Measurements from ENCODE around the gene MFSD6.
A peak's percentile ranks its signal among the peaks of the same experiment; 100 is the strongest.

MFSD6 gene

DNA sequence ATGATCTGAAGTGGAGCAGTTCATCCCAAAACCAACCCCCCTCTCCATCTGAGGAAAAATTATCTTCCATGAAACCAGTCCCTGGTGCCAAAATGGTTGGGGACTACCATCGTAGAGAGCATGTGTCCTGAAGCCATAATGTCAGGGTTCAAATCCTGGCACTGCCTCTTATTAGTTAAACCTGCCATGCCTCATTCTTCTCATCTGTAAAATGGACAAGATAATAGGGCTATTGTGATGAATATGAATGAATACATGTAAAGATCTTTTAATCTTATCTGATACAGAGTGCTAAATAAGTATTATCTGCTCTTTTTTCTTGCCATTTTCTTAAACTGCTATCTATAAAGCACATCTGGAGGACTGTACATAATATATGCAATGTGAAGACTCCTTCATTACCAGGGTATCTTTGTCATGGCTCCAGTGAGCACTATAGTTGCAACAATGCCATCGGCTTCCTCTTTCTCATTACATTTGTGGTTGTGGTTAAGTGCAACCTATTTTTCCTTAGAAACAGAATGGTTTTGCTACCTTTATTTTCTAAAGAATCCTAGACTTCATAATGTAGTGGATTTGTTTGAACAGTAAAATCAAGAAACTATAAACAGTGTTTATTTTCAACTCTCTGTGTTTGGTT lies 27.0 kb downstream of the MFSD6 start:
- no peak for DNase-seq (ENCODE audit: insufficient read length, low spot score)
- peak; percentile 42 for FAIRE-seq

DNA sequence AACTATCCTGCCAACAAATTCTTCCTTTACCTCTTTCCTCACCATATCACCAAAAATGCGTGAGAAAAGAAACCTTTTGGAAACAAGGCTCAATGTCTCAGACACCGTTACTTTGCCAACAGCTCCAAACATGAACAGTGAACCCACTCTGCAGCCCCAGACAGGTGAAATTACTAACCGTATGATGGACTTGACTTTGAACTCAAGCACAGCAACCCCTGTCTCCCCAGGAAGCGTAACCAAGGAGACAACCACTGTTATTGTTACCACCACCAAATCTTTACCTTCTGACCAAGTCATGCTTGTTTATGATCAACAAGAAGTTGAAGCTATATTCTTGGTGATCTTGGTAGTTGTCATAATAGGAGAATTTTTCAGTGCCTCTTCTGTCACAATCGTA lies 28.4 kb downstream of the MFSD6 start:
- FAIRE-seq: no peak
- no peak for DNase-seq (ENCODE audit: insufficient read length, low spot score)

DNA sequence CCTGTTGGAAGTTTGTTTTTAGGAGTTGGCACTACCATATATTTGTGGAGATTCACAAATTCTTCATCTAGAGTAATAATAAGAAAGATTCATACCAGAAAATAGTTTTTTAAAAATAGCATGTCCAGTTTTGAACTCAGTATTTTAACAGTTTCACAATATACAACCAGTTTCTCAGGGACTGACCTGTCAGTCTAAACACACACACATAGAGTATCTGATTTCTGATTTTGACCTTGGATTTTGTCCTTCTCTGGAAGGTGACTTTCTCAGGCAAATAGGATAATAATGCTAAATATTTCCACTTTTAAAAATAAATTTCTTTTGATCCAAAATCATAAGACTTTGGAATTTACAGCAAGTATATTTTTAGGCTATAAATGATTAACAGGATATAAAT lies 32.0 kb downstream of the MFSD6 start:
- no peak for DNase-seq (ENCODE audit: insufficient read length, low spot score)
- no peak for FAIRE-seq

DNA sequence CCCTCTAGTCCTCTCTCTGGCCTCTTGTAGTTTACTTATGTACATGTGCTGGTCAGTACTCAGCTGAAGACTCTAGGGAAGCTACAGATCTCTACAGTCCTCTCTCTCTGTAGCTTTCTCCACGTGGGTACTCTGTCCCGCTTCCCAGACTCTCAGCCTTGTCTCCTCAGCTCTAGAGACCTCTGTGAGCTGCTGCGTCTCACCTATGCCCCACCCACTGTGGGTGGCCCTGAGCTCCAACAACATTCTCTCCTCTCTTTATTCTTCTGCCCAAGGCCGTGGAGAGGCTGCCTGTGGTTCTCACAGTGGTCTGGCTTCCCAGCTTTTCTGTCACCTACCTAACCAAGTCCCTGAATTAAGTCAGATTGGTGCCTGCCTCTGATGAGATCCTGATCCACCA lies 33.4 kb downstream of the MFSD6 start:
- FAIRE-seq (no peak), DNase-seq (ENCODE audit: insufficient read length, low spot score) (no peak)

DNA sequence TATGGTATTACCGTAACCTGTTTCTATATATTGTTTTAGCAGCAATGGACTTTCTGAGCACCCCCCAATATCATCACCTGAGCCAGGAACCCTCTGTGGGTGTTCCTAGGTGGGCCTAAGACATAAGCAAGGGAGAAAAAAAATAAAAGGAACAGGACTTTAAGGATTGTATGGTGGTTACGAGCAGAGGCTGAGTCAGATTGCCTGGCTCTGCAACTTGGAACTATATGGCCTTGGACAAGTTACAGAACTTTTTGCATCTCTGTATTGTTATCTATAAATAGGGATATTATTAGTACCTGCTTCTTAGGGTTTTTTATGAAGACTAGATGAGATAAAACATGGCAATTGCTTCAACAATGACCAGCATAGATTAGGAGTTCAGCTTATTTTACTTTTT lies 34.9 kb downstream of the MFSD6 start:
- FAIRE-seq (peak; percentile 31), DNase-seq (ENCODE audit: insufficient read length, low spot score) (no peak)

DNA sequence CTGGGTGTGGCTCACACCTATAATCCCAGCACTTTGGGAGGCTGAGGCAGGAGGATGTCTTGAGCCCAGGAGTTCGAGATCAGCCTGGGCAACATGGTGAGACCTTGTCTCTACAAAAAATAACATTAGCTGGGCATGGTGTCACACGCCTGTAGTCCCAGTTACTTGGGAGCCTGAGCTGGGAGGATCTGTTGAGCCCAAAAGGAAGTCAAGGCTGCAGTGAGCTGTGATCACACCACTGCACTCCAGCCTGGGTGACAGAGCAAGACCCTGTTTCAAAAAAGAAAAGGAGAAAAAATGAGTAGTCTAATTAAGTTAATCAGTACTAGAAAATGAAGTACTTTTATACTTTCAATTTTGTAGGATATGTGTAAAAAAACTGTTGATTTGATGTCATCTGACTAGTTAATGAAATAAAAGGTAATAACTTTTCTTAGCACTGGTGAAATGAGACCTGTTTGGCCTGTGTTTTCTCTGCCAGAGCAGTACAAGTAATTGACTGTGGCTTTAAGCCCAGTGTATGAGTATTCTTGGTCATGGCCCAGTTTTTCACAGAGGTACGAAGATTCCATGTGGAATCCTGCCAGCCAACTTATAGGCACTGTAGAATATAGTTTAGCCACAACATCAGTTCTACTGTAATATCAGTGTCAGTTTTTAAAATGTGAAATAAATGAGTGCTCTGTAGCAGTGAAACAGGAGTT lies 35.8 kb downstream of the MFSD6 start:
- FAIRE-seq: no peak
- no peak for DNase-seq (ENCODE audit: insufficient read length, low spot score)

DNA sequence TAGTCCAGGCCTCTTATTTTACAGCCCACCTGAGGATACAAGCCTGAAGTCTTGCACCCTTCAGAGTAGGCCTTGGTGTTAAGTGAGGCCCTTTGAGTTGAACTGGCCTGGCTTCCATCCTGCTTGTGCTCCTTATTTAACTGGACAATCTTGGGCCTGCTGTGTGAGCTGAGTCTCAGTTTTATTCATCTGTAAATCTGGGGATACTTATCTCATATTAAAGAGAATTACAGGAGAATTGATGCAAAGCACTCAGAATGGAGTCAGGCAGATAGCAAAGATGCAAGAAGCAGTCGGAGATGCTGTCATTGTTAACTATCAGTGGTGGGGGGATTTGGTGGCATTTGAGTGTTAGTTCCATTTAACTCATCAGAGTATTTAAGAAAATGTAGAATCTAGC lies 36.8 kb downstream of the MFSD6 start:
- FAIRE-seq (peak; percentile 51), DNase-seq (ENCODE audit: insufficient read length, low spot score) (no peak)

DNA sequence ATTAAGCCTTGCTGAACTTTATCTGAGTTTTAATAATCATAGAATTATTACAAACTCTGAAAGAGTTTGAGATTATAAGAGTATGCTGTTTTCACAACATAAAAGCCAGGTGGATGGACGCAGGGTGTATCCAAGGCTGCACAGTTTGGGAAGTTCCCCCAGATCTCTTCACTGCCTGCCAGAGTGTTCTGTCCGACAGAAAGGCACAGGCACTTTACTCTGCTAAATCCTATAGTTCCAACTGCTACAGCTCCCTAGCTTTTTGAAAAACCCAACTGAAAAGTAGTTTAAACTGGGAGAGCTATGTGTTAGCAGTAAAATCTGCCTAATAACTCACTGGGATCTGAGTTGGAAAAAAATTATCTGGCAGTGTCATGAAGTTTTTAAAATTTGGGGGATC lies 38.0 kb downstream of the MFSD6 start:
- no peak for FAIRE-seq

DNA sequence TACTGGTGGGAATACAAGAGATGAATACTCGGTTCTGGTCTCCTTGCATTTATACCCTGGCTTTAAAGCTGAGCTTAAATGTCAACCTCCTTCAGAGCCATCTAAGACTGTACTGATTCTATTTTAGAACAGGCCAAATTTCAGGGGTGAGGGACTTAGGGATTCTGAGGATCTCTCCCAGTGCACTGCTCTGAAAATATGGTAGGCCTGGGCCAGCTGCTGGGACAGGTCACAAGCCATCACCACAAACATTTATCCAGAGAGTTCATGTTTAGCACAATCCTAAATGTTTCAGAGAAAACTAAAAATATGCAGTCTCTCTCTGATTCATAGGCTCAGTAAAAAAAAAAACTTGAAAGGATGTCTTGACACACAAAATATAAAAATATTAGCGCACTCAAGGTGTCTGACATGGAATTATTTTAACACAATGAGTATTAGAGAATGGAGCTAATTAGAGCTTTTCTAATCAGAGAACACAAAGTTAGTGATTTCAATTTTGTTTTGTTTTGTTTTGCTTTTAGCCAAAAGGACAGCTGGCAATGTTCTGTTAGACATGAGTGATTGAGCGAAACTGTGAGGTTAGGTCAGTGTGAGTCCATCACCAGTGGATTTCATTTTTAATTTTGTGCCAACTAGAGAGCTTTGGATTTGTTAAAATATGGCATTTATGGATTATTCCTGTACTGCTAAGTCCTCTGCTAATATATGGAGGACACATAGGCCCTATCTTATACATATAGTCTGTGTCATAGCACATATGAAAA lies 38.8 kb downstream of the MFSD6 start:
- DNase-seq (ENCODE audit: insufficient read length, low spot score) (no peak), FAIRE-seq (no peak)

More for the DNA sequence above, 38.0 kb downstream of the MFSD6 start:
- no peak for DNase-seq (ENCODE audit: insufficient read length, low spot score)

DNA sequence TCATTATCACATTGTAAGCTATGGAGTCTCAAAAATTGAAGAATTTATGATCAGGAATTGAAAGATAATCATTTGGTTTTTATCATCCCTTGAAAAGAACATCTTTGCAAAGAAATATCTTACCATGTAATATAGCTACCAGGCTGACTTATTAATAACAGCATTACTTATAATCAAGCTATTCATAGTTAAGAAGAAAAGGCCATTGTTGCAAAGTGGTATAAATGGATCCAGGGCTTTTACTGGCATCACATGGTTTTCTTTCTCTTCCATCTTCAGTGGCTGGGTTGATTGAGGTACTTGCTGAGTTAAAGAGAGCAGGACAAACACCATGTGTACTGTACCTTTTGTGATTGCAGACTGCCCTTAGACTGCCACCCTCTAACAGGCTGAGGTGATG lies 39.6 kb downstream of the MFSD6 start:
- FAIRE-seq (no peak), DNase-seq (ENCODE audit: insufficient read length, low spot score) (no peak)

DNA sequence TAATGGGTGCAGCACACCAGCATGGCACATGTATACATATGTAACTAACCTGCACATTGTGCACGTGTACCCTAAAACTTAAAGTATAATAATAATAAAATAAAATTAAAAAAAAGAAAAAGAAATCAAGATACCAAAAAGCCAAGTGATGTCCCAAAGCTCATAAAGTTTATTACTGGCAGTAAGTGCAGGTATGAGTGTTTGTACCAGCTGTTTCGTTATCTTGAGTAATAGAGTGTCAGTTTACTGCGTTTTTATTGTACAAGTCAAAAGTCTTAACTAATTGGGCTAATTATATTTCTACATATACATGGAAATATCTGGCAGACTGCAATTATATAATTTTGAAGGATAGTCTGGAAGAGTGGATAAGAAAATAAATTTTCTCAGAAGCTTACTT lies 41.8 kb downstream of the MFSD6 start:
- DNase-seq (ENCODE audit: insufficient read length, low spot score): no peak
- FAIRE-seq: no peak

DNA sequence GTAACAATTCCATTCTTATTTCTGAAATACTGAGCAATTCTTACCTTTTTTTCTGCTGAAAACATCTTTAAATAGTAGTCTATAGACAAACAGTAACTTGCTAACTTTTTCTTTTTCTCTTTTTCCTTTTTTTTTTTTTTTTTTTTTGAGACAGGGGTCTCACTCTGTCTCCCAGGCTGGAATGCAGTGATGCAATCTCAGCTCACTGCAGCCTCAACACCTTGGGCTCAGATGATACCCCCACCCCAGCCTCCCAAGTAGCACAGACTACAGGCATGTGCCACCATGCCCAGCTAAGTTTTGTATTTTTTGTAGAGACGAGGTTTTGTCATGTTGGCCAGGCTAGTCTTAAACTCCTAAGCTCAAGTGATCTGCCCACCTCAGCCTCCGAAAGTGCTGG lies 42.2 kb downstream of the MFSD6 start:
- FAIRE-seq: no peak
- no peak for DNase-seq (ENCODE audit: insufficient read length, low spot score)

DNA sequence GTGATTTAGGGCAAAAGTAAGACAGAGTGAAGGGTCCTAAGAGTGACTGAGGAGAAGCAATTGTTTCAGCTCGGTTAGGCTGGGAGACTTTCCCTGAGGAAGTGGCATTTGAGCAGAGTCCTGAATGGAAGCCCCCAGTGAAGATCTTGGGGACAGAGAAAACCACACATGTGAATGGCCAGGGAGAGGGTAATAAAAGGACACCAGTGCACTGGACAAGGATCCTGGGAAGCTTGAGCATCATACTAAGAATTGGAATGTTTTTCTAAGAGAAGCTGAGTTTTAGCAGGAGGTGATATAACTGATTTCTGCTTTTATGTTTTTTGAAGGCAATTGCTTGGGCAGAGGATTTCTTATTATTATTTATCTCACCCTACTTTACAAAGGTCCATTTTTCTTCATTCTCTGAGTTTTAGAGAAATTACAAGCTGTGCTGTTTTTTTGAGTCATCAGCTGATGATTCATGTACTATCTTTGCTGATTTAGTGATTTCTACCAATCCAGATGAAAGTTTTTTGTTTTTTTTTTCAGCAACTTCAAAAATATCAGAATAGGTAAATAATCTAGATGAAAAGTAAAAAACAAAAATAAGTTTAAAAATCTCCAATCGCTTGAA lies 43.5 kb downstream of the MFSD6 start:
- no peak for FAIRE-seq
- no peak for DNase-seq (ENCODE audit: insufficient read length, low spot score)

DNA sequence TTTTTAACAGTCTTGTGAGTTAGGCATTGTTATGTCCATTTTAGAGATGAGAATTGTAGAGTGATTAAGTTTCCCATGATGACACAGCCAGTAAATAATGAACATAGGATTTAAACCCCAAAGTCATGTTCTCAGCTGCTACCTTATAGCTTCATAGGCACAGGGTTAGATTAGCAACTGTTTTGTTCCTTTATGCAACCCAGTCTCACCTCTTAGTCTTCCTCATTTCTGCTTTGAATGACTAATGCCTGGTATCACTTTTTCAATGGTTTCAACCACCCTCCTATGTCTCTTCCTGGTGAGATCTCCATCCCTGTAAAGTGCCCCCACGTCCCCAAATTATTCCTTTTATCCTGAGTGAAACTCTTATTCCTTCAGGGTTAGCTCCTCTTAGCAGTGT lies 44.3 kb downstream of the MFSD6 start:
- FAIRE-seq (no peak), DNase-seq (ENCODE audit: insufficient read length, low spot score) (no peak)

DNA sequence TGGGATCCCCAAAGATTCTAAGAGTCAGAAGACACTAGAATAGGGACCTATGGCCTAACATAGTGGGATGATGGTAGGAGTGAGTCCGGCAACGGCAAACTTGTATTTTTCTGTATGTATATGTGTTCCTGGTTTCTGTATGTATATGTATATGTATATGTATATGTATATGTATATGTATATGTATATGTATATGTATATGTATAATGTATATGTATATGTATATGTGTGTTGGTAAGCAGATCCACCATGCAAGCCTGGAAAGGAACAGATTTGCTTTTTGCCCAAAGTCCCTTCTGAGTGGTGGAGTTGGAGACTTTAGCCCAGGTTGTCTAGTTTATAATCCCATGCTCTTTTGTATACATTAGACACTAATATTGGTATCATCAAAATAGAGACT lies 46.6 kb downstream of the MFSD6 start:
- DNase-seq (ENCODE audit: insufficient read length, low spot score): no peak
- no peak for FAIRE-seq

DNA sequence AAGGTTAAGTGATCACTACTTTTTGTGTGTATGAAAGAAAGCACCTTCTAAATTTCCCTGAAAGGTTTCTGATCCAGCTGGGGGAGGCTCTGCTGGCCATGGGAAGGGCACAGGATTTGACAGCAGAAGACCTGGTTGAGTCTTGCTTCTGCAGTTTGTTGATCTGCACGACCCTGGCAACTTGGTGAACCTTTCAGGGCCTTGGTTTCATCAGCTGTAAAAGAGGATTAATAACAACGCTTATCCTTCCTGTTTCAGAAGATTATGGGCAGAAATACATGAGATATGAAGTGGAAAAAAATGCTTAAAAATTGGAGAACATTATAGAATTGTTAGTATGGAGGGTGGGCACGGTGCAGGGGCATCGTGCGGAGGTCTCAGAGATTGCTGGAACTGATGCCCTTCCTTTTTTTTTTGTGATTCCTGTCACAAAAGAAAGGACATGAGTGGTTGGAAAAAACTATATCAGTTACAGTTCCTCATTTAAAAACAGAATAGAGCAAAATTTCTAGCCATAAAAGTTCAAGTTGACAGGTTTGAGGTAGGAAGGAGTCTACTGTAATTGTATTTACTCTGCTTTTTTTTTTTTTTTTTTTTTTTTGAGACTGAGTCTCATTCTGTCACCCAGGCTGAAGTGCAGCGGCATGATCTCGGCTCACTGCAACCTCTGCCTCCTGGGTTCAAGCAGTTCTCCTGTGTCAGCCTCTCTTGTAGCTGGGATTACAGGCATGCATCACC lies 47.4 kb downstream of the MFSD6 start:
- FAIRE-seq: no peak

DNA sequence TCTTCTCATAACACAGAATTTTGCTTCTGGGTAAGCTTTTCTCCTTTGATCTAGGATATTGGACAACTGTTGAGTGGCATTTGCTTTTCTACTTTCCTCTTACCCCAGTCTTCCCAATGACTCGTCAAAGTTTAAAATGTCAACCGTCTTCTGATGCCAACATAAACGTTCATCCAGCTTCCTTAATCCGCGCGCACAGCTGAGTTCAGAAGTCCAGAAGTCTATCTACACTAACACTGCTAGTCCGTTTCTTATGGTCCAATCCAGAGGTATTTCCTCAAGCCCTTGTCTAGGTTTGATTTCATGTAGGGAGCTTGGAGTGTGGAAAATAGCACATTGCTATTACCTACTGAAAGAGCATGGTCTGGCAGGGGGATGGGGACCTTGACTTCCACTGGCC lies 48.7 kb downstream of the MFSD6 start:
- DNase-seq (ENCODE audit: insufficient read length, low spot score) (no peak), FAIRE-seq (no peak)

More for the DNA sequence above, 47.4 kb downstream of the MFSD6 start:
- DNase-seq (ENCODE audit: insufficient read length, low spot score): no peak

DNA sequence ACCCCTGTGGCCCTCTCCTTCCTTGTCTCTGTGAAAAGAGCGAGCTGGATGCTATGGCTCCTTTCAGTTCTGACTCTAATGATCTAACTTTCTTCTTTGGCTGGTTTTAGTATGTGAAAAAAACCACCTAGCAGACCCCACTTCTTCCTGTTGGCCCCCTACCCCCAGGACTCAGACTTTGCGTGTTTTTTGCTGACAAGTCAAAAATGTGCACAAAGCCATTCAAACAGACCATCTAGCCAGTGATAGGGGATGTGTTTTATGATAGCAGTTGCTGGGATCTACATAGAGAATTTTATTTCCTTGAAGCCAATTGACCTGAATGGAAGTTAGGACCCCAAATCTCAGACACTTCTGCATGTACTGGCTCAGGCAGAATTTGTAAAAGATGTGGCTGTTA lies 49.1 kb downstream of the MFSD6 start:
- DNase-seq (ENCODE audit: insufficient read length, low spot score) (no peak), FAIRE-seq (no peak)

DNA sequence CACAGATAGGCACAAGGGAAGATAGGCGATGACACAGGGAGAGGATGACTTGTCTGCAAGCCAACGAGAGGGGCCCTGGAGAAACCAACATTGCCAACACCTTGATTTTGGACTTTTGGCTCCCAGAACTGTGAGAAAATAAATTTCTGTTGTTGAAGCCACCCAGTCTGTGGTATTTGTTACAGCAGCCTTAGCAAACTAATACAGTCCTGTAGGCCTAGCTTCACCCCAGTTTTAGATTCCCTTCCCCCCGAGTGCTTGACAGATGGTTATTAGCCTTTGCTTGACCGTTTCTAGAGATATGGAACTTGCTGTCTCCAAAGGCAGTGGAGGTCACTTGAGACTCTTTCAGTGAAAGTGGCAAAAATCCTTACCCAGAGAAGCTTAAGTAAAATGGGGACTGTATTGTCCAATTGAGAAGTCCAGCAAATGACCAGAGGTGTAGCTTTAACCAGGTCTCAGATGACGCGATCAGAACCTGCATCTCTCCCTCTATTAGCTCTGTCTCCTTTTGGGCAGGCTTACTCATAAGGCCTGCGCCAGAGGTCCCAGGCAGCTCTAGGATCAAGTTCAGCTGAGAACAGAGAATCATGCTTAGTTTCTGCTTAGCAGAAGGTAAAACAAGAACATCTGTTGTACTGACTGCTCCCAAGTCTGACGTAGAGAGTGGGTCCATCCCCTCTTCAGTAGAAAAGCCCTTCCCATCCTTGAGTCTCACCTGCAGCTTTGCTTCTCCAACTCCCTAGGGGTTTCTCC lies 50.4 kb downstream of the MFSD6 start:
- DNase-seq (ENCODE audit: insufficient read length, low spot score) (no peak), FAIRE-seq (no peak)

DNA sequence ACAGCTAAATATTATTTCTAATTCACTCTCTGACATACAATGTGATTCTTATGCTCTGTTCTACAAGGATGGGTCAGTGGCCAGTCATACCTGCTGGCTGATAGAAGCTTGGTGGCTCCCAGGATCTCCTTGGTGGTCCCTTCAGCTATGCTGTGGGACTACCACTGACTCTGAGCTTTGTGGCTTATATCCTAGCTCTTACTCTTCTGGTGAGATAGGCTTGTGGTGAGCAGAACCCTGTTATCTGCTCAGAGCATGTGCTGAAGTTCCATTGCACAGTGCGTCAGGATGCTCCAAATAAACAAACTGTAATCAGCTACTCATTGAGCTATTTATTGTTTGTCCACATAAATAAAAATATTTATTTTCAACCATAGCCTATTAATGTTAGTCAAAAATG lies 51.7 kb downstream of the MFSD6 start:
- no peak for DNase-seq (ENCODE audit: insufficient read length, low spot score)
- no peak for FAIRE-seq
